Esophagus squamous epithelium (tissue), 4 donors: ENCODE data around the gene PARP14.

Experiments used
- POLR2A ChIP-seq, 4 donors: fragments of 450-650 bp; IDR thresholded peaks; one replicate each; pipeline ENCODE4 v1.6.1; 2017; ENCODE audit warnings: antibody characterized with exemption in 4 of 4, mild to moderate bottlenecking in 4 of 4, moderate library complexity in 3 of 4
- TF ChIP-seq, protein P1 (sequence below), 6 experiments: fragments of 450-650 bp in 4 of 6; fragments of 200-600 bp in 2 of 6; sonication (generic) in 2 of 6; IDR thresholded peaks; one replicate each; pipeline ENCODE4 v1.5.1; 2016 to 2019; ENCODE audit warnings: antibody characterized with exemption in 6 of 6, mild to moderate bottlenecking in 4 of 6, moderate library complexity in 4 of 6

DNA sequence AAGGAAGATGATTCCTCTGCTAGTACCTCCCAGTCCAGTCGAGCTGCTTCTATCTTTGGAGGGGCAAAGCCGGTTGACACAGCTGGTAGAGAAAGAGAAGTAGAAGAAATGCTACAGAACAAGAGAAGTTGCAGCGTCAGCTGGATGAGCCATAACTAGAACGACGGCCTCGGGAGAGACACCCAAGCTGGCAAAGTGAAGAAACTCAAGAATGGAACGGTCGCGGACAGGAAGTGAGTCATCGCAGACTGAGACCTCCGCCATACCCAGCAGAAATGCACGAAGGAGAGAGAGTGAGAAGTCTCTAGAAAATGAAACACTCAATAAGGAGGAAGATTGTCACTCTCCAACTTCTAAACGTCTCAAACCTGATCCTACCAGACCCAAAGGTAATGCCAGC is 19.0 kb upstream of the PARP14 start:
- no peak for TF ChIP-seq POLR2A (IDR thresholded peaks at IDR 0.05)
- TF ChIP-seq, protein P1, sequence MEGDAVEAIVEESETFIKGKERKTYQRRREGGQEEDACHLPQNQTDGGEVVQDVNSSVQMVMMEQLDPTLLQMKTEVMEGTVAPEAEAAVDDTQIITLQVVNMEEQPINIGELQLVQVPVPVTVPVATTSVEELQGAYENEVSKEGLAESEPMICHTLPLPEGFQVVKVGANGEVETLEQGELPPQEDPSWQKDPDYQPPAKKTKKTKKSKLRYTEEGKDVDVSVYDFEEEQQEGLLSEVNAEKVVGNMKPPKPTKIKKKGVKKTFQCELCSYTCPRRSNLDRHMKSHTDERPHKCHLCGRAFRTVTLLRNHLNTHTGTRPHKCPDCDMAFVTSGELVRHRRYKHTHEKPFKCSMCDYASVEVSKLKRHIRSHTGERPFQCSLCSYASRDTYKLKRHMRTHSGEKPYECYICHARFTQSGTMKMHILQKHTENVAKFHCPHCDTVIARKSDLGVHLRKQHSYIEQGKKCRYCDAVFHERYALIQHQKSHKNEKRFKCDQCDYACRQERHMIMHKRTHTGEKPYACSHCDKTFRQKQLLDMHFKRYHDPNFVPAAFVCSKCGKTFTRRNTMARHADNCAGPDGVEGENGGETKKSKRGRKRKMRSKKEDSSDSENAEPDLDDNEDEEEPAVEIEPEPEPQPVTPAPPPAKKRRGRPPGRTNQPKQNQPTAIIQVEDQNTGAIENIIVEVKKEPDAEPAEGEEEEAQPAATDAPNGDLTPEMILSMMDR (IDR thresholded peaks at IDR 0.05): no peak
